ENCODE results near the gene TEX13A.
"Not testable (repeated sequence)": the region's sequence is repeated elsewhere in the genome, so short reads cannot be mapped to it uniquely, and the experiment has no call there.

The TEX13A gene

DNA sequence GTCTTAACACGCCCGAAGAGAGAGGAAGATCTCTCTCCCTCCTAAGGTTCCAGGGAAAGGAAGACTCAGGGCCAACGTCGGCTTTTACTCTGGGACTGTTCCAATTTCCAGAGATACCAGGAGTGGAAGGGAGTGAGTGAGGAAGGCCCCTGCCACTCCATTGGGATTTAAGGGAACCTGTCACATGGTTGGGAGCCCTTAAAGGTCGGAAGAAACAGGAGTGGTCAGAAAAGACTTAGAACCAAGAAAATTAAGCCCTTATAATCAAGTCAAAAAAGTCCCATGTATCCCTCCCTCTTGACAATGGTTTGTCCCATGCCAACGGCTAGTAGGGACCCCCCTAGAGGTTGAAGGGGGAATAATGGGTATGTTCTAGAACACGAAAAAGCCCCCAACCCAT, at the start of gene TEX13A:
Gene TEX13A, minus strand, starts transcription at position 59 of the 400 bp plus-strand sequence. CDS start 297 bp downstream, outside the sequence.
- FAIRE-seq = no peak

- no peak for FAIRE-seq
Observed at GRCh38 chrX:105269386-105269785, 48.9 kb upstream of the TEX13A start.

DNA sequence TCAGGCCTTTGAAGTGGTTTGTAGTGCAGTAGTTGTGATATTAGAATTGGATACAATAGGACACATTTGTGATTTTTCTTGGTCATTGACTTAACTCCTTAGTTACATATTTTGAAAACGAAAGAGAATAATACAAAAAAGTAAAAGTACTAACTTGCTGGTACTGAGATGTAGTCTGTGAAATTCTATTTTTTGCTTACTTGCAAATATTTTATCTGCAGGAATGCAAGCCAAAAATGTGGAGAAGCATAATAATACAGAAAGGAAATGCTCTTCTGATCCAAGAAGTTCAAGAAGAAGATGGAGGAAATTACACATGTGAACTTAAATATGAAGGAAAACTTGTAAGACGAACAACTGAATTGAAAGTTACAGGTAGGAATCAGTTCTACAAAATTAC, 46.7 kb upstream of the TEX13A start:
- no peak for FAIRE-seq

GRCh38 chrX:105266456-105266855, 46.0 kb upstream of the TEX13A start:
- FAIRE-seq = no peak

- no peak for FAIRE-seq
Observed at GRCh38 chrX:105265093-105265492, 44.6 kb upstream of the TEX13A start.

GRCh38 chrX:105263801-105264200, 43.3 kb upstream of the TEX13A start:
- no peak for FAIRE-seq

DNA sequence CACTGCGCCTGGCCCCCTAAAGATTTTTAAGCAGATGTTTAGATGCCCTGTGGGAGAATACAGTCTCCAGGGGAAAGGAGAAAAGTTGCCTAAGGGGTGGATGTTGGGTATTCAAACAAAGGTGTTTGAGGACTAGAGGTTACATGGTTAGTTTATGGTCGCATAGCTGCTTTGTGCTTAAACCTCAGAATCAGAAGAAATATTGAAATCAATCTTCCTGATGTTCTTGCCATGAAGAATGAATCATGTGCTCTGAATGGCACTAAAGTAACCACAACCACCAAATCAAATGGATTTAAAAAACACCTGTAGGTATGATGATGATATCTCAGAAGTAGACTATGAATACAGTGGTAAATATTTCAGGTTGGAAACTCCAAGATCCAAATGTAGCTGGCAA, 42.7 kb upstream of the TEX13A start:
- no peak for FAIRE-seq

DNA sequence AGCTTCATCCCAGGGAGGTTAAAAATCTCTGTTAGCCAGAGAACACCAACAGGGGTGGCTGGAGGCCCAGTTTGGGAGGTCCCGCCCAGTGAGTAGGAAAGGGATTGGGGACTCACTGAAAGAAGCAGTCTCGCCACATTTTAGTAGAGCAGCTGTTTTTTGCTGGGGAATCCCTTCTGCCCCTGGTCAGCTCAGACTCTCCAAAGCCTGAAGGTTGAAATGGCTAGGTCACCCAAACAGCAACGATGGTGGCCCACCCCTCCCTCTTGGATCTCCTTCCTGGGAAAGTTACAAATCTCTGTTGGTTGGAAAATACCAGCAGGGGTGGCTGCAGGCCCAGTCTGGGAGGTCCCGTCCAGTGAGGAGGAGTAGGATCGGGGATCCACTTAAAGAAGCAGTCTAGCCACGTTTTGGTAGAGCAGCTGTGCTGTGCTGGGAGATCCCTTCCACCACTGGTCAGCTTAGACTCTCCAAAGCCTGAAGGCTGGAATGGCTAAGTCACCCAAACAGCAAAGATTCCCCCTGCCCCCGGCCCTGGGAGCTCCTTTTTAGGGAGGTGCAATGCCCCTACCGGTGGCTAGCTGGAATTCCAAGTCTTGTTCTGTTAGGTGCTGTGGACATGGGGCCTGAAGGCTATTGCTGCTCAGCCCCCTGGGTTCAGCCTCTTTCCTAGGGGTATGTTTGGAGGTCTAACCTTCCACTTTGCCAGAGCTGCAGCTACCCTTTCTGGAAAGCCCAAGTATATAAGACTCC, 40.0 kb upstream of the TEX13A start:
- FAIRE-seq = no peak

- no peak for FAIRE-seq
Observed at GRCh38 chrX:105241056-105241455, 20.6 kb upstream of the TEX13A start.

- not testable (repeated sequence) for FAIRE-seq
Observed at GRCh38 chrX:105237407-105237806, 16.9 kb upstream of the TEX13A start.

DNA sequence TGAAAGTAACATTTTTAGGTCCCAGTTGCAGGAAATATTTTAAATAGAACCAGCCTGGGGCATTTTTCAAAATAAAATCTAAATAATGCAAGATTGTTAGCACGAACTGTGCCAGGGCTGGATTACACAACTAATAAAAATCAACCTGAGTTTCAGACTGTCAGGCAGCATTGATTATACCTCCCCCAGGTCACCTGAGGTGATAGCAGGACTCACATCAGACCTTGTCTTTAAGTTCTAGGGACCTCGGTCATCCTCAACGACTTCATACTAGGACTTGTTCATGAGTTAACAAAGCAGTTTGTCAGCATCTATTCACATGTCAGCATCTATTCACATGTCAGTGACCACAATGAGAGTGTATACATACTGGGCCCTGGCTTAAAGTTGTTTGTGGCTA, 8.7 kb upstream of the TEX13A start:
- FAIRE-seq = no peak

DNA sequence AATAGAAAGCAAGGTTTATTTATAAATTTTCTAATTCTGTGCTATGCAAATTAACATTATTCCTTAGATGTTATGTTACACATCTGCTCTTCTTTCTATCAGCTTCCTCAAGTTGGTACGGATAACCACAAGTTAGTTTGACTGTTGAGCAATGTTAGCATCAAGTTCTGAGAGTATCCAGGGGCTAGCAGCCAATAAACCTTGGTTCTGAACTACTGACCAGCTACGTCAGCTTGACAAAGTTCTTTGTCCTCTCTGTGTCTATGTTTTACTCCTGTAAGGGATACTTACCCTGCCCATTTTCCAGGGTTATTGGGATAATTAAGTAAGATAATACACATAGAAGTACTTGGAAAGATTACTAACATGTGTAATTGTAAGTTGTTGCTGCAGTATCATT, 8.1 kb upstream of the TEX13A start:
- FAIRE-seq = no peak

DNA sequence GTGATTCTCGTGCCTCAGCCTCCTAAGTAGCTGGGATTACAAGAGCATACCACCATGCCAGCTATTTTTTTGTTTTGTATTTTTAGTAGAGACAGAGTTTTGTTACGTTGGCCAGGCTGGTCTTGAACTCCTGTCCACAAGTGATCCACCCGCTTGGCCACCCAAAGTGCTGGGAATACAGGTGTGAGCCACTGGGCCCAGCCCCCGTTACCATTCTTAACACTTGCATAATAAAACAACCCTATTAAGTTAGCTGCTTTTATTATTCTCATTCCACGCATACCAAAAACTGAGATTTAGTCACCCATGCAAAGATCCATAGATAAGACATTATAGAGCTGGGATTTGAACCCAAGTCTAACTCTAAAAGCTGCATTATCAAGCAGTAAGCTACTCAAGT, 6.0 kb upstream of the TEX13A start:
- no peak for FAIRE-seq

GRCh38 chrX:105221374-105221773, 880 bp upstream of the TEX13A start:
- FAIRE-seq = no peak

- no peak for FAIRE-seq
Observed at GRCh38 chrX:105219454-105220401, 766 bp downstream of the TEX13A start.

- FAIRE-seq = no peak
Observed at GRCh38 chrX:105211066-105211575, 9.4 kb downstream of the TEX13A start.

DNA sequence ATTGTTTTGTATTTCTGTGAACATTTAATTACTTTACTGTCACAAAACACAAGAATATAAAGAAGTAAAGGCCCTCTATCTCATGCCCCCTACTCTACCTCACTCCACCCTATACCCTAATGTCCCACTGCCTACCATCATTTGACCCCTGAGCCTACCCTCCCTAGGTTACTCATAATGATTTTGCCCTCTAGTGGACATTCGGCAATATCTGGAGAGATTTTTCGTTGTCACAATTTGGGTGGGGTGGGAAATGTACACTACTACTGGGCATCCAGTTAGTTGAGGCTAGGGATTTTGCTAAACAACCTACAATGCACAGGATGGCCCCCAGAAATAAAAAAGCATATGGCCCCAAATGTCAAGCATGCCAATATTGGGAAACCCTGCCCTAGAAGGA, 10.2 kb downstream of the TEX13A start:
- FAIRE-seq = no peak

GRCh38 chrX:105209406-105209805, 11.1 kb downstream of the TEX13A start:
- FAIRE-seq = no peak

GRCh38 chrX:105191878-105192277, 28.6 kb downstream of the TEX13A start:
- no peak for FAIRE-seq

DNA sequence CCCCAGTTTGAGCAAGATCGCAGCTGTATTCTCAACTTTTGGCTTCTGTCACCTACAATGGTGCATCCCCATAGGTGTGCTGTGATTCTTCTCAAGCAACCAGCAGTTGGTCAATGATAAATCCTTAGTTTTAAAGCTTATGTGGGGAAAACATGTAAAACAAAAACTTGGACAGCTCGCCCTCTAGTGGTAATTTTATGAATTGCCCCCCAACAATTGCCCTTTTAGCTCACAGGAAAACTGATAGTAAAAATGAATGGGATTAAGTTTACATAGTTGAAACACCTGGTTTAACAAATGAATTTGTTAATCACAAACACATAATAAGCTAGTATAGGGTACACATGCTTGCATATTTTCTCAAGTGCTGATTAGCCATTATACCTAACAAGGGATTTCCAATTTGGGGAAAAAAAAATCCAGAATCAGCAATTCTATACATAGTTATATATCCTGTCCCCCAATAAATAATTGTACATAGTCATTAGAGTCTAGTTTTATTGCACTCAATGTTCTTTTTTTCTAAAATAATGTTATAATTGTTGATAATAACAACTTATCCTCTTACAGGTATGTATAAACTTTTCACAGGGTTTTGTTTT, 30.1 kb downstream of the TEX13A start:
- FAIRE-seq = peak; percentile 82

DNA sequence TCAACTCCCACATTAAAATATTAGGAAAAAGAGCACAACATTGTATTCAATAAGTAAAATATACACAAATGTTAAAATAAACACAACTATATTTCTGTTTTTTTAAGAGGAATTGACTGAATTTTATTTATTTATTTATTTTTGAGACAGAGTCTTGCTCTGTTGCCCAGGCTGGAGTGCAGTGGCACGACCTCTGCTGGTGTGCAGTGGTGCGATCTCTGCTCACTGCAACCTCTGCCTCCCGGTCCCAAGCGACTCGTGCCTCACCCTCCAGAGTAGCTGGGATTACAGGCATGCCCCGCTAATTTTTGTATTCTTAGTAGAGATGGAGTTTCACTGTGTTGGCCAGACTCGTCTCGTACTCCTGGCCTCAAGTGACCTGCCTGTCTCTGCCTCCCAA, 31.4 kb downstream of the TEX13A start:
- no peak for FAIRE-seq

GRCh38 chrX:105179644-105180043, 40.9 kb downstream of the TEX13A start:
- no peak for FAIRE-seq

DNA sequence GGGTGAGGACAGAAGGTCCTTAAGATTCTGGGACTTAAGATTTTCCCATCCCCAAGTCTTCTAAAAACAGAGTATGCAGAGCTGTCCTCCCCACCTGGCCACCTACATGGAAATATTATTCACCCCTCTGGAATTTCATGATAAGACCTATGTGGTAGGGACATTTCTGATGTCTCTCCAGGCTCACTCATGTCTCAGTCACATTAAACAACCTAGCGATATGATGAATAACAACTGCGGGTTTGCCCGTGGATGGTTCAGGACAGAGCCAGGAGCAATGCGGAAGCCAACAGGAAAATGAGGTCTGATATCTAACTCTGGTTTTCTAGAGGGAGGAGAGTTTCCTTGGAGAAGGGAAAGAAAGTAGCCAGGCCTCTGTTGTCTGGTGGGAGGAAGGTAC, 47.4 kb downstream of the TEX13A start:
- FAIRE-seq = no peak
